GM12864 (cell line): Measurements from ENCODE around the gene RPL23.
A peak's percentile ranks its signal among the peaks of the same experiment; 100 is the strongest.

Experiments used
- DNase-seq: peaks from one replicate; pipeline ENCODE4 v3.0.0-alpha.2; 2011; ENCODE audit warnings: low read depth
- H3K4me3 ChIP-seq: 2 replicates; pipeline ENCODE4 v1.5.1; 2011; ENCODE audit warnings: mild to moderate bottlenecking, low read depth, low read length, control low read depth
- CTCF ChIP-seq: IDR thresholded peaks from 2 replicates; pipeline ENCODE4 v1.5.1; 2011; ENCODE audit warnings: low read depth, mild to moderate bottlenecking, moderate library complexity, low read length, control low read depth, inconsistent platforms; ENCODE audit errors: missing control alignments

The RPL23 gene

GRCh38 chr17:38870259-38871165 lies 17.0 kb upstream of the RPL23 start:
- TF ChIP-seq CTCF, result no peak
- peak overlapping the region; percentile 99 for H3K4me3 ChIP-seq
- DNase-seq, result no peak

GRCh38 chr17:38869526-38870258 lies 16.2 kb upstream of the RPL23 start, which contains the start of gene LASP1:
Gene LASP1 (plus strand): TSS chr17:38870058. CDS start chr17:38870190, 132 bp downstream.
- peak within 1 kb of the TSS; percentile 99 for H3K4me3 ChIP-seq
- no peak for DNase-seq
- TF ChIP-seq CTCF, result no peak

- no peak for DNase-seq
- H3K4me3 ChIP-seq, result peak overlapping the region; percentile 99
- peak; percentile 40 for TF ChIP-seq CTCF
Observed at GRCh38 chr17:38868817-38869525, 15.4 kb upstream of the RPL23 start.

DNA sequence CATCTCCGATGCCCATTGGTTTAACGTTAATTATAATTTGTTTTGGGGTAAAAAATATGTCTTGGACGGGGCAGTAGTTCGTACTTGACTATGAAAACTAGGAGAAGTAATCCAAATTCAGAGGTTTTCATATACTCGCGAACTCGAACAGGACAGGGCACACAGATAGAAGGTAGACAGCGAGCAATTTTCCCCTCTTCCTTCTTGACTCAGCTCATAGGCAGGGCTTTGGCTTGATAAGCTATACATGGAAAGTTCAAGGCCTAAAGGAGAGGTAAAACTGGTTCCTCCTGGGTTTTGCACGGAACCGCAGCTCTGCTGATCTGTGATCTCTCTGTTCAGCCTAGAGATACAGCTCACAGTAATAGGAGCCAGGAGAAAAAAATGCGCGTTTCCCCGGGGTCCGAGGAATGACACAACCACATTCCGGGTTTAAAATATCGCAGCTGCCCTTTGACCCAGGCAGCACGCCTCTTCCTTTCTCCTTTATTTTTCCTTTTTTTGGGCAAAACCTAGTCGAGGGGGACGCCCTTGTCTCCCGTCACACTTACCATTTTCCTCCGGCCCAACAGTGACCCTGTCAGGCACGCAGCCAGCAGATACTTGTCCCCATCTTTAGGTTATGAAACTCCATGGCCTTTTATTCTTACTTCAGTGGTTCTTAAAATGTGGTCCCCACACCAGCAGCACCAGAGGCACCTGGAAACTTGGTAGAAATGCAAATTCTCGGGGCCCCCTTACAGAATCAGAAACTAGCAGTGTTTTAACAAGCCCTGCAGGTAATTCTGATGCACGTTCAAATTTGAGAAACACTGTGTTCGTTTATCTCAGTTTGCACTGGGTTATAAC lies 14.7 kb upstream of the RPL23 start:
- no peak for TF ChIP-seq CTCF
- peak overlapping the region; percentile 99 for H3K4me3 ChIP-seq
- no peak for DNase-seq

DNA sequence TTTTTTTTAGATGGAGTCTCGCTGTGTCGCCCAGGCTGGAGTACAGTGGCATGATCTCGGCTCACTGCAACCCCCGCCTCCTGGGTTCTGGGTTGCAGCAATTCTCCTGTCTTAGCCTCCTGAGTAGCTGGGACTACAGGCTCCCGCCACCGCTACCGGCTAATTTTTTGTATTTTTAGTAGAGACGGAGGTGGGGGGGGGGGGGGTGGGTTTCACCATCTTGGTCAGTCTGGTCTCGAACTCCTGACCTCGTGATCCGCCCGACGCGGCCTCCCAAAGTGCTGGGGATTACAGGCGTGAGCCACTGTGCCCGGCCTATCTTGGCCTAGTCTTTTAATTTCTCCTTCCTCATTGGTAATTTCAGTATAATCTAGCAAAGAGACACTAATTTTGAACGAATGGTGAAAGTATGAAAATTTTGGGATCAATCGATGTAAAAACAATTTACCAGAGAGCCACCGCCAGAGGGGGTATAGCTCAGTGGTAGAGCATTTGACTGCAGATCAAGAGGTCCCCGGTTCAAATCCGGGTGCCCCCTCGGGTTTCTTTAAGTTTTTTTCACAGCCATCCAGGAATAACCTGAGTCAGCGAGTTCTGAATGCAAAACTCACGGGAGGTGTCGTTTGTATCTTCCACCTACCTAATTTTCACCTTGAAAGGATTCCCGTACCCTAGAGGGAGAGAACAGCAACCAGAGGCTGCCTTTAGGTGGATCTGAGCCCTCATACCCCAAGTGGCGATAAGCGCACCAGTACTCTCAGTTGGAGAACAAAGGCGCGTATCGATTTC lies 13.9 kb upstream of the RPL23 start:
- no peak for DNase-seq
- peak; percentile 24 for TF ChIP-seq CTCF
- peak overlapping the region; percentile 99 for H3K4me3 ChIP-seq
